HepG2 (cell line): ENCODE data around the gene VBP1. TPM values are rescaled to one million over a fixed set of nuclear protein-coding genes. Genes with fewer than 3 reads are reported as not detected.

Experiments used
- ATAC-seq: fragments of 200-7000 bp; cut with Tn5 transposase; 3 replicates; pipeline ENCODE4 v1.9.1; 2020; ENCODE audit warnings: mild to moderate bottlenecking, moderate library complexity
- BruUV-seq: library from RNA; stranded (reverse); fragments of 400-500 nt; replicated peaks from 2 replicates; lab custom pipeline; 2021; lab: Mats Ljungman, UMichigan
- CTCF ChIA-PET: fragments of 300-600 bp; formaldehyde crosslinking; extraction: SDS; loops from one replicate; lab custom pipeline; 2021; ENCODE audit warnings: low total read pairs, inconsistent platforms, low intra/inter-chr PET ratio; lab: Yijun Ruan, JAX
- POLR2A ChIA-PET: fragments of 350-600 bp; sonication (Branson Sonifier 250); formaldehyde crosslinking; loops from one replicate; lab custom pipeline; 2020; ENCODE audit warnings: antibody characterized with exemption, inconsistent platforms; lab: Yijun Ruan, JAX
- DNase-seq: peaks from one replicate; pipeline ENCODE4 v3.0.0-alpha.2; 2015; ENCODE audit warnings: low spot score
- FAIRE-seq: peaks from 3 replicates; lab custom pipeline; 2011; peaks lifted over from hg19 to GRCh38; lab: Jason Lieb, UNC
- H2AFZ ChIP-seq: one replicate; pipeline ENCODE4 v1.6.1; 2011; ENCODE audit warnings: low read length, inconsistent platforms
- H3K27ac ChIP-seq: fragments of 300-600 bp; 3 replicates; pipeline ENCODE4 v1.8.0; 2011; ENCODE audit warnings: mixed run types, mild to moderate bottlenecking, mixed read lengths, low read length, inconsistent platforms; ENCODE audit not compliant: insufficient read depth; ENCODE audit errors: extremely low read length
- H3K27me3 ChIP-seq, 2 experiments: fragments of 200-600 bp in 1 of 2; 2 replicates in 1 of 2; 3 replicates in 1 of 2; pipeline versions ENCODE4 v1.6.0 to v1.8.0; 2011; ENCODE audit warnings: low read length in 2 of 2, mild to moderate bottlenecking in 2 of 2, moderate library complexity in 2 of 2, inconsistent platforms in 1 of 2; ENCODE audit not compliant: insufficient read depth in 2 of 2, control insufficient read depth in 1 of 2
- H3K36me3 ChIP-seq, 2 experiments: fragments of 200-600 bp in 1 of 2; replicated peaks in 1 of 2; 2 replicates in 1 of 2; 3 replicates in 1 of 2; pipeline versions ENCODE4 v1.5.1 to v1.8.0; 2011; ENCODE audit warnings: low read length in 2 of 2, inconsistent platforms in 1 of 2; ENCODE audit not compliant: insufficient read depth in 2 of 2, control insufficient read depth in 1 of 2
- H3K4me1 ChIP-seq: 2 replicates; pipeline ENCODE4 v1.5.1; 2012; ENCODE audit warnings: low read length, inconsistent platforms; ENCODE audit not compliant: insufficient read depth
- H3K4me2 ChIP-seq: 2 replicates; pipeline ENCODE4 v1.6.0; 2011; ENCODE audit warnings: low read depth, low read length, inconsistent platforms
- H3K4me3 ChIP-seq, 3 experiments: fragments of 200-600 bp in 1 of 3; sonication (generic), shearing (Covaris generic) in 1 of 3; replicated peaks in 1 of 3; 2 replicates each; pipeline ENCODE4 v1.5.1; 2011 to 2016; ENCODE audit warnings: low read length in 3 of 3, inconsistent platforms in 2 of 3, low read depth in 2 of 3, mild to moderate bottlenecking in 2 of 3, control low read depth in 1 of 3, mixed read lengths in 1 of 3; ENCODE audit not compliant: insufficient read depth in 1 of 3
- H3K79me2 ChIP-seq: one replicate; pipeline ENCODE4 v1.6.1; 2011; ENCODE audit warnings: low read length, inconsistent platforms; ENCODE audit not compliant: insufficient read depth
- H3K9ac ChIP-seq: 2 replicates; pipeline ENCODE4 v1.6.0; 2011; ENCODE audit warnings: mild to moderate bottlenecking, low read depth, low read length, inconsistent platforms; ENCODE audit not compliant: insufficient read depth
- H3K9me3 ChIP-seq: 2 replicates; pipeline ENCODE4 v1.5.1; 2012; ENCODE audit warnings: mild to moderate bottlenecking, low read length
- H4K20me1 ChIP-seq: 2 replicates; pipeline ENCODE4 v1.6.0; 2011; ENCODE audit warnings: inconsistent platforms, mild to moderate bottlenecking, low read length, moderate library complexity; ENCODE audit not compliant: insufficient read depth
- ATM ChIP-seq: fragments of 450-650 bp; IDR thresholded peaks from 2 replicates; pipeline ENCODE4 v1.7.1; 2017; ENCODE audit warnings: mild to moderate bottlenecking, borderline replicate concordance
- CCAR2 ChIP-seq: fragments of 200-400 bp; formaldehyde crosslinking; optimal IDR thresholded peaks from 2 replicates; pipeline ENCODE3; 2018; ENCODE audit warnings: low read depth, mild to moderate bottlenecking, low read length, moderate library complexity
- IKZF1 ChIP-seq: fragments of 450-650 bp; IDR thresholded peaks from 2 replicates; pipeline ENCODE4 v1.7.1; 2016
- NR2F1 ChIP-seq, 2 experiments: fragments of 450-650 bp in 1 of 2; formaldehyde crosslinking in 1 of 2; IDR thresholded peaks; 2 replicates each; pipeline versions ENCODE4 v1.5.0 to v1.6.1; 2016 to 2020; ENCODE audit warnings: mild to moderate bottlenecking in 1 of 2, missing compliant biosample characterization in 1 of 2, missing genetic modification reagents in 1 of 2, moderate library complexity in 1 of 2
- SCMH1 ChIP-seq: sonication (generic); formaldehyde crosslinking; IDR thresholded peaks from 2 replicates; pipeline ENCODE4 v1.9.0; 2021; ENCODE audit warnings: missing genetic modification reagents, mild to moderate bottlenecking, borderline replicate concordance
- ZFP82 ChIP-seq: sonication (generic); formaldehyde crosslinking; IDR thresholded peaks from 2 replicates; pipeline ENCODE4 v1.5.1; 2020; ENCODE audit warnings: mild to moderate bottlenecking, missing genetic modification reagents, borderline replicate concordance
- ZNF510 ChIP-seq: sonication (generic); formaldehyde crosslinking; IDR thresholded peaks from 2 replicates; pipeline ENCODE4 v1.4.0; 2020; ENCODE audit warnings: low read depth, mild to moderate bottlenecking, missing genetic modification reagents
- ZNF530 ChIP-seq: sonication (generic); formaldehyde crosslinking; IDR thresholded peaks from 2 replicates; pipeline ENCODE4 v1.5.0; 2020; ENCODE audit warnings: low read depth, mild to moderate bottlenecking, missing genetic modification reagents
- ZNF543 ChIP-seq: sonication (generic); formaldehyde crosslinking; IDR thresholded peaks from 2 replicates; pipeline ENCODE4 v1.4.0; 2020; ENCODE audit warnings: mild to moderate bottlenecking, missing genetic modification reagents
- WGBS: methylation state at CpG from one replicate; pipeline ENCODE4 v1.1.6; 2017; ENCODE audit warnings: low lambda C conversion rate; 5-methylcytosine and 5-hydroxymethylcytosine counted together
- in situ Hi-C: cut with HindIII; loops from 2 replicates; pipeline ENCODE4 v1.10.0; 2017; ENCODE audit warnings: low pct_unique_long_range_greater_than_20kb; ENCODE audit not compliant: extremely low pct_ligation_motif_present
- intact Hi-C: fragments of 100-400 bp; cut with micrococcal nuclease; formaldehyde crosslinking; loops from one replicate; pipeline ENCODE4 v1.10.0; 2022; ENCODE audit not compliant: unreplicated experiment
- polyA plus RNA-seq, 8 experiments: library from polyadenylated mRNA; depleted of rRNA in 3 of 8; stranded (reverse) in 7 of 8; unstranded in 1 of 8; fragments of >200 nt; fragmentation: Illumina TruSeq in 4 of 8; extraction: Trizol in 4 of 8; gene quantifications; 2 replicates each; pipeline versions ENCODE4 v1.2.1 to v1.2.3, GENCODE V29; 2011 to 2016; ENCODE audit warnings: low read depth in 4 of 8, missing spikeins in 1 of 8, mixed read lengths in 1 of 8; ENCODE audit not compliant: insufficient read depth in 1 of 8
- total RNA-seq, 5 experiments: library from RNA; depleted of rRNA; stranded (reverse); fragments of >200 nt; fragmentation: Illumina TruSeq; extraction: Trizol; gene quantifications; 2 replicates each; pipeline ENCODE4 v1.2.3, GENCODE V29; 2016; ENCODE audit warnings: low read depth in 1 of 5

Gene VBP1
- total and polyA plus RNA-seq, 2 of the 13 experiments (the other 11 are each of a cell fraction or from before 2014, with no cell fraction given): 20.4 to 72.6 TPM

- BruUV-seq: TSS peak; percentile 54
- Histone ChIP-seq H3K36me3 (0 out of 5 replicates have a peak, but pooled peaks cover 0 to under 1% of the 10 kb centered on the region in 2 experiments), H3K4me2 (peak overlapping the region; percentile 74), H3K79me2 (peaks cover 27% of the 10 kb centered on the region), H3K27me3 (no peaks in the 10 kb centered on the region), H3K4me1 (peaks cover 24% of the 10 kb centered on the region), H4K20me1 (no peaks in the 10 kb centered on the region), H3K9ac (peak overlapping the region; percentile 86; the same call in 1 of the 2 replicates), H3K4me3 (peak overlapping the region; percentile 75 to 93 (median 83)), H2AFZ (no peak overlapping the region), H3K9me3 (no peaks in the 10 kb centered on the region), H3K27ac (peak overlapping the region; percentile 86)
- TF ChIP-seq CCAR2 (no peak), NR2F1 (CRISPR knock-in tag; IDR thresholded peaks at IDR 0.05) (no peak), ZNF530 (CRISPR knock-in tag) (no peak), IKZF1 (no peak), ZNF510 (no peak)
- DNase-seq: no peak
- in situ Hi-C loops (no loop called here), intact Hi-C loops (no loop called here)
- FAIRE-seq: no peak
- no peak for ATAC-seq
- ChIA-PET POLR2A (interaction anchor here (0.8 to 1.3 kb wide), 4 partner anchors 14 to 190 kb away, joined by 3 to 8 read pairs (median 4); partner anchors contain the start of gene FUNDC2), CTCF (interaction anchor here (0.7 kb wide), 1 partner anchor 68 kb away, joined by 3 read pairs; no protein-coding TSS in a partner anchor)
- 1% methylated on average over 9 of the region's 11 CpGs for WGBS
These were observed 730 bp downstream of the VBP1 start for GRCh38 chrX:155216940-155217440.

GRCh38 chrX:155218777-155219176 lies 2.5 kb downstream of the VBP1 start:
- Histone ChIP-seq H3K9me3 (no peaks in the 10 kb centered on the region), H2AFZ (no peak overlapping the region), H3K4me1 (peaks cover 24% of the 10 kb centered on the region), H3K27ac (no peak overlapping the region), H3K4me3 (no peak overlapping the region), H3K79me2 (peaks cover 27% of the 10 kb centered on the region), H3K4me2 (peak overlapping the region; percentile 74; the same call in 1 of the 2 replicates), H3K36me3 (0 out of 5 replicates have a peak, but pooled peaks cover 0 to 2% of the 10 kb centered on the region in 2 experiments), H3K9ac (no peak overlapping the region), H3K27me3 (no peaks in the 10 kb centered on the region), H4K20me1 (no peaks in the 10 kb centered on the region)
- no peak for FAIRE-seq
- TF ChIP-seq ZFP82 (CRISPR knock-in tag) (no peak), SCMH1 (CRISPR knock-in tag) (no peak), ATM (no peak), ZNF543 (CRISPR knock-in tag) (no peak)
- intact Hi-C loops (no loop called here), in situ Hi-C loops (no loop called here)
- ChIA-PET POLR2A (no interaction called here), CTCF (no interaction called here)
- no peak for DNase-seq
- BruUV-seq: no TSS peak
- no peak for ATAC-seq
- 95% methylated on average over 2 of the region's 2 CpGs for WGBS
